GM12892 (cell line): ENCODE results near the gene SLC28A1.
A peak's percentile ranks its signal among the peaks of the same experiment; 100 is the strongest.

ENCODE experiments used
- DNase-seq: peaks from one replicate; pipeline ENCODE4 v3.0.0; 2011; ENCODE audit not compliant: insufficient read length
- FAIRE-seq: peaks from 2 replicates; lab custom pipeline; 2011; peaks lifted over from hg19 to GRCh38; lab: Jason Lieb, UNC
- POLR2A ChIP-seq: IDR thresholded peaks from 2 replicates; pipeline ENCODE4 v1.6.1; 2011; ENCODE audit warnings: low read depth, low read length, control low read depth
- POLR2AphosphoS5 ChIP-seq: IDR thresholded peaks from 2 replicates; pipeline ENCODE4 v1.6.1; 2011; ENCODE audit warnings: low read depth, low read length, control low read depth
- TAF1 ChIP-seq: IDR thresholded peaks from 2 replicates; pipeline ENCODE4 v1.6.1; 2011; ENCODE audit warnings: low read depth, mild to moderate bottlenecking, control low read depth, low read length, borderline replicate concordance

Gene SLC28A1

GRCh38 chr15:84909029-84909428 lies 24.6 kb downstream of the SLC28A1 start:
- FAIRE-seq: no peak
- TF ChIP-seq POLR2A (no peak), TAF1 (no peak), POLR2AphosphoS5 (no peak)

DNA sequence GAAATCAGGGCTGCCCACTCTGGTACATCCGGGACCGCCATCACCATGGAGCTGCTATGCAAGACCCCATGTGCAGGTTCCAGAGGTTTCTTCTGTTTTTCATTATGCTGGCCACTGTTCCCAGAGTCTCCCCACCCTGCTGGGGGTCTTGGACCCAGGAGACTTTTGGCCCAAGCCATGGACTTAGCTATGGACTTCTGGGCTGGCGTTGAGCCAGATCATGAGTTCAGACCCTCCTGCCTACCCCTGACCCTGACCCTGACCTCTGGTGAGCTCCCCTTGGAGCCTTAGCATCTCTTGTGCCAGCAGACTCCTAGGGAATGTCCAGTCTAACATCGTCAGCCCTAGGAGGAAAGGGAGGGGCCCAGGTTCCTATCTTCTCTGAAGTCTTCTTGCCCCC lies 25.3 kb downstream of the SLC28A1 start:
- TF ChIP-seq POLR2A (no peak), POLR2AphosphoS5 (no peak), TAF1 (no peak)
- FAIRE-seq: no peak
- DNase-seq: no peak

More at GRCh38 chr15:84909029-84909428, 24.6 kb downstream of the SLC28A1 start:
- DNase-seq: no peak

DNA sequence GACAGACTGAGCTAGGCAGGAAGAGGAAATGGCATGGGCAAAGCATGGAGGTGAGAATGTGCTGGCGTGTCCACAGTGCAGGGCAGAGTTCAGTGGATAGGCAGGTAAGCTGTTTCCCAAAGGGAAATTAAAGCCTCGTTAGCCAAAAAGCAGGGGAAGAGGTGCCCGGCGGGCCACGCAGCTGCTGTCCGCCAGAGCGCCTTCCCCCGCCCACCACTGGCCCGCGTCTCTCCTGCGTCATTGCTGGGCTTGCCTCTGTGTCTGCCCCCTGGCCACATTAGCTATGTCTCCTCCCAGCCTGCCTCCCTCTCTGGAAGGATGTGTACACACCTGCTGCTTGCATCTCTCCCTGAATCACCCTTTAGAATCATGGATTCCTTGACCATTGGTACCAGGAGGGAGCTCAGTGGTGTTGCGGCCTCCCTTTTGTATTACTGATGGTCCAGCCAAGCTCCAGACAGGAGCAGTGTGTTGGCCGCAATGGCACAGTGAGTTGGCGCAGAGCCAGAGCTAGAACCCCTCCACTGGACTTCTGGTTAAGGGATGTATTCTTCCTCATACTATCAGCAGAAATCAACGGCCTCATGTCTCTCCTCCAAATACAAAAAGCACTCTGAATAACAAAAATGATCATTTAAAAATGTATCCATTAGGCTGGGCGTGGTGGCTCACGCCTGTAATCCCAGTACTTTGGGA lies 26.6 kb downstream of the SLC28A1 start:
- FAIRE-seq (no peak), DNase-seq (no peak)
- TF ChIP-seq POLR2AphosphoS5: no peak
- no peak for TF ChIP-seq TAF1
- TF ChIP-seq POLR2A: no peak

- DNase-seq: no peak
- FAIRE-seq: no peak
- TF ChIP-seq POLR2AphosphoS5 (no peak), TAF1 (no peak), POLR2A (no peak)
These were observed 27.6 kb downstream of the SLC28A1 start for GRCh38 chr15:84911879-84912660.

GRCh38 chr15:84913360-84913723 lies 28.9 kb downstream of the SLC28A1 start:
- TF ChIP-seq POLR2A: no peak
- TF ChIP-seq POLR2AphosphoS5: no peak
- no peak for TF ChIP-seq TAF1
- FAIRE-seq (no peak), DNase-seq (no peak)

GRCh38 chr15:84914351-84914750 lies 29.9 kb downstream of the SLC28A1 start:
- DNase-seq (no peak), FAIRE-seq (no peak)
- TF ChIP-seq POLR2A: no peak
- no peak for TF ChIP-seq POLR2AphosphoS5
- no peak for TF ChIP-seq TAF1

DNA sequence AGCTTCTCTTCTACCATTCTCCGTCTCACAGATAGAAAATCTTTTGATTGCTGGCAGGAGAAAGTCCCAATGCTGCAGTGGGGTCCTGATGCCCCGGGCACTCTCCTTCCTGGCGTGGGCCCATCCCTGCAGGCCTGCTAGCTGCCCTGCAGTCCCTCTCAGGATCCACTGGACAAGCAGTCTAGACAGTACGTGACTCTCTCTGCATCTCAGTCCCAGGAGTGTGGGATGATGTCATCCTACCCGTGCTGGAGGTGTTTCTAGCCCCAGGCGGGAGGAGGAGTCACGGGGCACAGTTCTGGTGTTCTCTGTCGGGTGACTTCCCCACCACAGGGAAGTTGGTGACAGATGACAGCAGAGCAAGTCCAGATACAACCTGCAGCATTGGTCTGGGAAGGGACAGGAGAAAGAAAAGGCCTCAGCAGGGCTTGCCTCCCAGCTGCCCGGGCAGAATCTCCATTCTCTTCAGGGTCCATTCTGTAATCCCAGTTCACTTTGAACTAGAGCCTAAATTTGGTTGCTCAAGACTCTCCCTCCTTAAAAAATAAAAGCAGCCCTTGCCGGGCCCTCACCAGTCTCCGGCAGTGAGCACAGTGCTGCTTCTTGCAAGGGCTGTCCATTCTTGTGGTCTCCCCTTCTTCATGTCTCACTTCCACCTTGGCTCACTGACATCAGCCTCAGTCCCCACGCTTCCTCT lies 30.6 kb downstream of the SLC28A1 start:
- no peak for TF ChIP-seq POLR2A
- no peak for TF ChIP-seq TAF1
- TF ChIP-seq POLR2AphosphoS5: no peak
- DNase-seq (peak; percentile 63), FAIRE-seq (peak; percentile 83)

DNA sequence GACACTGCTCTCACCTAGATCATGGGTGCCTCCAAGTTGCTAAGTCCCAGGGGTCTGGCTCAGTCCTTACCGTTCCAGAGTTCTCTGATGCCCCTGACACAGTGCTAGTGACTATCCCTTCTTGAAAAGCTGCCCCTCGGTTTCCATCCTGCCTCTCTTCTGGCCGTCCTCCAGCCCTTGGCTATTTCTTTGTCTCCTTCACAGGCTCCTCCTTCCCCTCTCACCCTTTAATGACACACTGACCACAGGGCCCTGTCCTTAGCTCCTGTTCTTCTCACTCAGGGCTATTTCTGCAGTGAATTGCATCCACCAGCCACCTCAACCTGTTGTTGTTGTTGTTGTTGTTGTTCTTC lies 31.1 kb downstream of the SLC28A1 start:
- DNase-seq (no peak), FAIRE-seq (no peak)
- TF ChIP-seq POLR2A (no peak), POLR2AphosphoS5 (no peak), TAF1 (no peak)

DNA sequence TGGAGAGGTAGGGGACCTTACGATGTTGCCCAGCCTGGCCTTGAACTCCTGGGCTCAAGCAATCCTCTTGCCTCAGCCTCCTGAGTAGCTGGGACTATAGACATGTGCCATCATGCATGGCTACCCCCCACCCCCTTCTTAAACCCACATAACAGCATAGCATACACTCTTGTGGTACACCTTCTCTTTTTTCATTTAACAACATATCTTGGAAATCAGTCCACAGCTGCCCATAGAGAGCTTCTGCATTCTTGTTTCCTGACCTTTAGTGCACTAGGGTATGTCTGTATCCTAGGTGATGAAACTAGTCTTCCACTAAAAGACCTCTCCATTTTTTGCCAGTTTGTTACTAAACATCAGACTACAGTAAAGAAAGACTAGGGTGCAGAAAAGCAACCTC lies 33.0 kb downstream of the SLC28A1 start:
- no peak for FAIRE-seq
- DNase-seq: no peak
- no peak for TF ChIP-seq POLR2AphosphoS5
- TF ChIP-seq TAF1: no peak
- no peak for TF ChIP-seq POLR2A

GRCh38 chr15:84919106-84919667 lies 34.7 kb downstream of the SLC28A1 start:
- DNase-seq: no peak
- no peak for FAIRE-seq
- TF ChIP-seq POLR2A (no peak), POLR2AphosphoS5 (no peak), TAF1 (no peak)

GRCh38 chr15:84921121-84921520 lies 36.7 kb downstream of the SLC28A1 start:
- FAIRE-seq: no peak
- TF ChIP-seq POLR2AphosphoS5: no peak
- TF ChIP-seq POLR2A: no peak
- no peak for TF ChIP-seq TAF1
- no peak for DNase-seq

DNA sequence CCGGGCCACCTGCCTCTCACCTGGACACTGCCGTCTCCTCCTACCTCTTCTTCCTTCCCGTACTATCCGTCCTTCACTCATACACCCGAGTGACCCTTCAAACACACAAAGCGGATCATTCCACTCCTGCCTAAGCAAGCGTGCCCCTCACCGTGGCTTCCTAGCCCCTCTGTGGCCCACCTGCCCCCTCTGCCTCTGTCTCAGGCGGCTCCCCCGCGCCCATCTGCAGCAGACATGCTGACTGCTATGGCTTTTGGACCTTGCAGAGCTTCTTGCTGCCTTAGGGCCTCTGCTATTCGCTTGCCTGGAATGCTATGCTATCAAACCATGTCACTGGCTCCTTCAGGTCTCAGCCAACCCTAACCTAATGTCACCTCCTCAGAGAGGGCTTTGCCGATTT lies 38.1 kb downstream of the SLC28A1 start:
- FAIRE-seq (no peak), DNase-seq (no peak)
- TF ChIP-seq POLR2A: no peak
- no peak for TF ChIP-seq POLR2AphosphoS5
- TF ChIP-seq TAF1: no peak
